OCI-LY7 (cell line): Measurements from ENCODE around the gene IFRD2. TPM values are rescaled to one million over a fixed set of nuclear protein-coding genes. Genes with fewer than 3 reads are reported as not detected.

Source experiments
- BruUV-seq: library from RNA; stranded (reverse); fragments of 400-500 nt; replicated peaks from 2 replicates; lab custom pipeline; 2021; lab: Mats Ljungman, UMichigan
- CTCF ChIA-PET: fragments of 300-600 bp; sonication (Branson Sonifier 250); formaldehyde crosslinking; loops from one replicate; lab custom pipeline; 2022; ENCODE audit warnings: antibody characterized with exemption; ENCODE audit not compliant: unreplicated experiment; lab: Charles Lee
- POLR2A ChIA-PET: fragments of 300-600 bp; sonication (Branson Sonifier 250); formaldehyde crosslinking; loops from one replicate; lab custom pipeline; 2022; ENCODE audit warnings: antibody characterized with exemption; lab: Charles Lee
- DNase-seq: peaks from one replicate; pipeline ENCODE4 v3.0.0-alpha.2; 2015; ENCODE audit warnings: low spot score
- H2AFZ ChIP-seq: fragments of 200-600 bp; sonication (generic), shearing (Covaris generic); 2 replicates; pipeline ENCODE4 v1.6.1; 2014; ENCODE audit warnings: mild to moderate bottlenecking, antibody characterized with exemption, low read length, moderate library complexity
- H3K27ac ChIP-seq: fragments of 200-600 bp; sonication (generic); 2 replicates; pipeline ENCODE4 v1.5.1; 2014; ENCODE audit warnings: mixed run types, low read depth, mild to moderate bottlenecking, moderate library complexity, low read length, inconsistent platforms; ENCODE audit not compliant: poor library complexity, severe bottlenecking
- H3K36me3 ChIP-seq: fragments of 200-600 bp; sonication (generic); 2 replicates; pipeline ENCODE4 v1.6.1; 2014; ENCODE audit warnings: mild to moderate bottlenecking, antibody characterized with exemption, low read length, moderate library complexity, mixed read lengths; ENCODE audit not compliant: insufficient read depth
- H3K4me1 ChIP-seq: fragments of 200-600 bp; sonication (generic); 2 replicates; pipeline ENCODE4 v1.5.1; 2014; ENCODE audit warnings: mild to moderate bottlenecking, low read length; ENCODE audit not compliant: insufficient read depth, poor library complexity, severe bottlenecking
- H3K4me2 ChIP-seq: fragments of 200-600 bp; sonication (generic); 2 replicates; pipeline ENCODE4 v1.6.1; 2014; ENCODE audit warnings: mild to moderate bottlenecking, low read length
- H3K4me3 ChIP-seq: fragments of 200-600 bp; sonication (generic); 2 replicates; pipeline ENCODE4 v1.5.1; 2014; ENCODE audit warnings: mild to moderate bottlenecking, low read depth, low read length; ENCODE audit not compliant: poor library complexity, severe bottlenecking
- H3K79me2 ChIP-seq: fragments of 200-600 bp; sonication (generic); 2 replicates; pipeline ENCODE4 v1.6.1; 2016; ENCODE audit warnings: low read depth, mild to moderate bottlenecking, low read length, moderate library complexity, mixed read lengths; ENCODE audit not compliant: insufficient read depth
- H3K9me2 ChIP-seq: fragments of 200-600 bp; sonication (generic); 2 replicates; pipeline ENCODE4 v1.6.1; 2016; ENCODE audit warnings: mild to moderate bottlenecking, low read length, mixed read lengths; ENCODE audit not compliant: insufficient read depth
- H3K9me3 ChIP-seq: fragments of 200-600 bp; sonication (generic); 2 replicates; pipeline ENCODE4 v1.6.1; 2014; ENCODE audit warnings: mild to moderate bottlenecking, mixed run types, low read length, mixed read lengths
- H4K20me1 ChIP-seq: fragments of 200-600 bp; sonication (generic); 2 replicates; pipeline ENCODE4 v1.6.1; 2014; ENCODE audit warnings: mild to moderate bottlenecking, antibody characterized with exemption, low read length, moderate library complexity, mixed read lengths; ENCODE audit not compliant: insufficient read depth
- CTCF ChIP-seq: fragments of 200-600 bp; sonication (generic); conservative IDR thresholded peaks from 2 replicates; pipeline ENCODE4 v1.5.1; 2014; ENCODE audit warnings: mild to moderate bottlenecking, antibody characterized with exemption, low read length, moderate library complexity, mixed read lengths
- EZH2phosphoT487 ChIP-seq: fragments of 200-600 bp; sonication (generic); IDR thresholded peaks from 2 replicates; pipeline ENCODE4 v1.6.1; 2018; ENCODE audit warnings: low read depth, borderline replicate concordance, mild to moderate bottlenecking, mixed run types, antibody characterized with exemption, low read length, moderate library complexity, mixed read lengths
- intact Hi-C: fragments of 100-400 bp; cut with micrococcal nuclease; formaldehyde crosslinking; loops from one replicate; pipeline ENCODE4 v1.10.0; 2022; ENCODE audit not compliant: unreplicated experiment
- total RNA-seq, 2 experiments: library from RNA; depleted of rRNA in 1 of 2; stranded (reverse); fragments of >200 nt in 1 of 2; shearing (Covaris generic) in 1 of 2; gene quantifications; 2 replicates each; pipeline ENCODE4 v1.2.3, GENCODE V29; 2014 to 2022

The IFRD2 gene
- total RNA-seq, 2 experiments from 2014 or later: 93.3 to 95.5 TPM

- no peaks in the 10 kb centered on the region for H3K4me1 ChIP-seq
- DNase-seq: no peak
- intact Hi-C loops: no loop called here
- H3K4me2 ChIP-seq: no peak within 1 kb of the TSS
- TF ChIP-seq CTCF (no peak), EZH2phosphoT487 (no peak)
- BruUV-seq: no TSS peak
- no peaks in the 10 kb centered on the region for H3K9me3 ChIP-seq
- no peaks in the 10 kb centered on the region for H3K9me2 ChIP-seq
- H2AFZ ChIP-seq: no peak within 1 kb of the TSS
- POLR2A ChIA-PET: interaction anchor here (0.9 to 1.2 kb wide), 2 partner anchors 14 to 18 kb away, joined by 3 to 5 read pairs; no protein-coding TSS in a partner anchor
- no peaks in the 10 kb centered on the region for H4K20me1 ChIP-seq
- H3K4me3 ChIP-seq: no peak within 1 kb of the TSS
- no peaks in the 10 kb centered on the region for H3K79me2 ChIP-seq
- no peaks in the 10 kb centered on the region for H3K36me3 ChIP-seq
- H3K27ac ChIP-seq: no peak within 1 kb of the TSS
- CTCF ChIA-PET: no interaction called here
These were observed 13.4 kb downstream of the IFRD2 start, which contains the start of gene LSMEM2 for GRCh38 chr3:50278880-50279224. Gene LSMEM2 (plus strand): TSS chr3:50279087. CDS start chr3:50279114, 27 bp downstream.

GRCh38 chr3:50278123-50278879 is 13.9 kb downstream of the IFRD2 start:
- Histone ChIP-seq H4K20me1 (no peaks in the 10 kb centered on the region), H3K4me3 (no peak overlapping the region), H2AFZ (no peak overlapping the region), H3K36me3 (no peaks in the 10 kb centered on the region), H3K27ac (no peak overlapping the region), H3K4me2 (no peak overlapping the region), H3K79me2 (no peaks in the 10 kb centered on the region), H3K4me1 (peaks cover 1% of the 10 kb centered on the region), H3K9me3 (no peaks in the 10 kb centered on the region), H3K9me2 (no peaks in the 10 kb centered on the region)
- intact Hi-C loops: no loop called here
- no peak for DNase-seq
- CTCF ChIA-PET: no interaction called here
- no TSS peak for BruUV-seq
- TF ChIP-seq CTCF (no peak), EZH2phosphoT487 (no peak)
- POLR2A ChIA-PET: interaction anchor here (0.9 to 1.2 kb wide), 2 partner anchors 13 to 17 kb away, joined by 3 to 5 read pairs; no protein-coding TSS in a partner anchor

- BruUV-seq: no TSS peak
- Histone ChIP-seq H2AFZ (no peak overlapping the region), H3K27ac (no peak overlapping the region), H3K4me2 (no peak overlapping the region), H3K79me2 (no peaks in the 10 kb centered on the region), H3K4me1 (peaks cover 5% of the 10 kb centered on the region), H3K9me3 (no peaks in the 10 kb centered on the region), H4K20me1 (no peaks in the 10 kb centered on the region), H3K4me3 (no peak overlapping the region), H3K9me2 (no peaks in the 10 kb centered on the region), H3K36me3 (no peaks in the 10 kb centered on the region)
- no peak for DNase-seq
- ChIA-PET CTCF (no interaction called here), POLR2A (no interaction called here)
- TF ChIP-seq EZH2phosphoT487 (no peak), CTCF (no peak)
- intact Hi-C loops: no loop called here
These were observed 15.5 kb downstream of the IFRD2 start for GRCh38 chr3:50276762-50277101.
